Fibroblast of pulmonary artery (primary cell): ENCODE data around the gene CCDC197.
A peak's percentile ranks its signal among the peaks of the same experiment; 100 is the strongest.

Source experiments
- DNase-seq: peaks from one replicate; pipeline ENCODE4 v3.0.0-alpha.2; 2010; ENCODE audit warnings: low read depth
- H3K4me3 ChIP-seq: replicated peaks from 2 replicates; pipeline ENCODE4 v1.5.1; 2011; ENCODE audit warnings: low read depth, mild to moderate bottlenecking, control low read depth, low read length, moderate library complexity
- CTCF ChIP-seq: IDR thresholded peaks from 2 replicates; pipeline ENCODE4 v1.5.1; 2011; ENCODE audit warnings: mild to moderate bottlenecking, control low read depth, low read length, inconsistent platforms; ENCODE audit errors: missing control alignments

Gene CCDC197

DNA sequence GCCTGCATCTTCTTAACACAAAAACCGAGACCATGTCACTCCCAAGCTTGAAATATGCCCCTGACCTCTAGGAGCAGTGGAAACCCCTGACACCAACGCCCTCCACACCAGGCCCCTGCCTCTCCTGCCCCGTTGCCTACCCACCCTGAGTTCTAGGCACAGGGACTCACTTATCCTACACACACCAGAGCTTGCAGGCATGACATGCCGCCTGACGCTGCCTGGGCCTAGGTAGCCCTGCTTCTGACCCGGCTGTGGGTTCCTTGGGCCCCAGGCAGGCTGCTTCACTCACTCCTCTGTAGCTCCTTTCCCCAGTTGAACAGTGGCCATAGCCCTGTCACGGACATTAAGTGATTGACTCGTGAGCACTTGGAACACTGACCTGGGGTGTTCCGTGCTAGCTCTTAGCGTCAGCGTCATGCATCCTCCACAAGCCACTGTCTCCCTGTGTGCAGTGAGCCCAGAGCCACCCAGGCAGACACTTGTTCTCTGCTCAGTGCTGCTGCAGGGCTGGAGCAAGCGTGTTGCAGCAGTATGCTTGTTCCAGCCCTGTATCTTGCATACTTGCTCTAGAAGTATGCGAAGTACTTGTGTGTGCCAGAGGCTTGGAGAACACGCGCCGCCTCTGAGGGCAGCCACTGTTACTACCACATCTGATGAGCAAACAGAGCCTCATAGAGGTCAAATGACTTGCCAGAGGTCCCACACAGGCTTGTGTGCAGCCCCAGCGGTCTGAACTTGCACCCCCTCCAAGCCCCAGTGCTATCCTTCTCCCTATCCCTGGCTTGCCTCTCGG, 44.6 kb downstream of the CCDC197 start:
- TF ChIP-seq CTCF = no peak
- DNase-seq = peak; percentile 74
- H3K4me3 ChIP-seq = no peak overlapping the region

DNA sequence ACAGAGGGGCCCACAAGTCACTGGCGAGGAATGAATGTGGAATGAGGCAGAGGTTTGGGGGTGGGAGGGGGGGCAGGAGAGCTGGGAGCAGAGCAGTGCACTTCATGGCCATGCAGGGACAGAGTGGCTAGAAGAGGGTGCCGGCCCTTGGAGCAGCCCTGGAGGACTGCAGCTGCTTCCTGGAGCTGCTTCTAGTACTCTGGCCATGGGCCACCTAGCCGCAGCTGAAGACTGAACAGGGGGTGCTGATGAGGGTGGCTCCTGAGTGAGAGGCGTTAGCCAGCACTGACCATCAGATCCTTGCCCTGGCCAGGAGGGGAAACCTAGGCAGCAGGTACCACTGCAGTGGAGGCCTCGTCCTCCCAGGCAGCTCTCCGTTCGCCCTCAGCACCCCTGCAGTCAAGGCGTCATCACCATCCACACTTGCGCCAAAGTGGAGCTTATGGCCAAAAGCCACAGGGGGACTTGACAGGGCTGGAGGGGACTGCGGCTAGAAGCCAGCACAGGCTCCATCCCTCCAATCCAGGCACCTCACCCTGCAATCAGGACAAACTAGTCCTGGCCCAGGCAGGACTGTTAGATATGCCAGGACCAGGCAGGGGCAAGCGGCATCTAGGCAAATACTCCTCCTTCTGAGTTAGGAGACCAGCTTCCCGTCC, 45.5 kb downstream of the CCDC197 start:
- no peak overlapping the region for H3K4me3 ChIP-seq
- no peak for DNase-seq
- no peak for TF ChIP-seq CTCF

DNA sequence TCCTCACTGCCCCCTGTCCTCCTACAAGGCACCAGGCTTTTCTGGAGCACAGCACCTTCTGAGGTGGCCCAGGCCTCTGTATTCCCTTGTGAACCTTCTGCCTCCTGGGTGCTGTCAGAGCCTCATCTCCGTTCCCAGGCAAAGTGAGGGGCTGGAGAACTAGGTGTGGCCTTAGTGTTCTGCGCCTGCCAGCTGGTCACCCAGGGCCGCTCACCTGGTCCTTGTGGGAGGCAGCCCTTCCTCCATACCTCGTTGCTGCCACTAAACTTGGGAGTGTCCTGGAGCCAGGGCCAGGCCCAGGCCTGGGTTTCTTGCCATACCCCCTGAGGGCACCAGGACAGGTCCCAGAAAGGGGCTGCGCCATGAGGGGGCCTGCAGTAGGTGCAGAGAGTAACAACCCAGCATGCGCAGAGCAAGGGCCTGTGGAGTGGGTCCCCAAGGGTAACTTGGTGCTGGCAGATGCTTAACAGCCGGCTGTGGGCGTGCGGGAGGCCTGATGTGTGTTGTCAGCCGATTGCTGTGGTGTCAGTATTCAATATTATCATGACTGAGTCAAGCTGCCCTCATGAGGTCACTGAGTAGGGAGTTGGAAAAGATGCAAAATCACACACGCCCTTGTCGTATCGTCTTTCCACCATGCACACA, 46.1 kb downstream of the CCDC197 start:
- no peak for TF ChIP-seq CTCF
- DNase-seq = peak; percentile 33
- H3K4me3 ChIP-seq = no peak overlapping the region

DNA sequence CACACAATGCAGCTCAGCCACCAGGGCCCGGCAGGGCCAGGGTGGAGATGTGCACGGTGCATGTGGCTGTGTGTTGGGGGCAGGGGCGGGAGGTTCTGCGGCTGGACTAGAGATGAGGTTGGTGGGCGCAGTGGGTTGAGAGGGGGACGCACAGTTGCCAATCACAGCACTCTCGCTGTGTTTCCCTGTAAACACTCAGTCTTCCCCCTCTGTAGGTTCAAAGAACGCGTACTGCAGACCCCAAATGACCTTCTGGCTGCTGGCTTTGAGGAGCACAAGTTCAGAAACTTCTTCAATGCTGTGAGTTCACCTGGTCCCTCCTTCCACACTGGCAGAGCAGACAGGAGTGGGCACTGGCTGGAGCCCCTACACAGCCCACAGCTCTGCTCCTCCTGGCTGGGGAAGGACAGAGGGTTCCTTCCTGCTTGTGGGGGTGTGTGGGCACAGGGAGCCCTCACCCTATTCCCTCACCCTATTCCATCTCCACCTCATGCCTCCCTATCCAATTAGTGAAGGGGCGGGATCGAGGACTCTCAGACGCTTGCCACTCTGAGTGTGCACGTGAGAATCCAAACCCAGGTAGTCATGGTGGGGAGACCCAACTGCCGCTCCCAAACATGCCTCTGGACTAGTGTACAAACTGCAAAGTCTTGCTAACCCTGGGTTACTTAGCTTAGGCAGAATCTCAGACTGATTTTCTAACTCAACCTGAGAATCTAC, 46.8 kb downstream of the CCDC197 start:
- TF ChIP-seq CTCF = no peak
- H3K4me3 ChIP-seq = no peak overlapping the region
- no peak for DNase-seq

DNA sequence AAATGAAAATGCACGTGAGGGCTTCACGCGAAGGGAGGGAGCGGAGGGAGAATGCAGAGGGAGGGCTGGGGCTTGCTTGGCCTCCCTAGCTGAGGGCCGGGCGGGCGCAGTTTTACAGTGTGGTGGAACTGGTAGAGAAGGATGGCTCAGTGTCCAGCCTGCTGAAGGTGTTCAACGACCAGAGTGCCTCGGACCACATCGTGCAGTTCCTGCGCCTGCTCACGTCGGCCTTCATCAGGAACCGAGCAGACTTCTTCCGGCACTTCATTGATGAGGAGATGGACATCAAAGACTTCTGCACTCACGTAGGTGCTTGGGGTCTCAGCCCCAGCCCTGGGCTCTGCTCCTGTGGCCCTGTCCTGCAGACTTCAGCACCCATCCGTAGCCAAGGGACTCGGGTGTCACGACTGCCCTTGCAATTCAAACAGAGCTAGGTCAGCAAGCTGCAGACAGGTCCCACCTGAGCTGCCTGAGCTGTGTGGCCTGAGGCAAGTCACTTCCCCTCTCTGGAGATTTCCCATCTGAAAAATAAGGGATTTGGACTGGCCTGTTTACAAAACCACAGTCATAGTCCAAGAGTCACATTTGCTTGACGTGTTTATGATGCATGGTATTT, 47.5 kb downstream of the CCDC197 start:
- TF ChIP-seq CTCF = no peak
- H3K4me3 ChIP-seq = no peak overlapping the region
- no peak for DNase-seq

GRCh38 chr14:94045101-94045500, 48.0 kb downstream of the CCDC197 start:
- DNase-seq = no peak
- no peak overlapping the region for H3K4me3 ChIP-seq
- TF ChIP-seq CTCF = no peak
